Measurements from ENCODE around the gene DIPK2A. TPM values are rescaled to one million over a fixed set of nuclear protein-coding genes. Genes with fewer than 3 reads are reported as not detected.

Gene DIPK2A
- total and polyA plus RNA-seq, 2 experiments from 2014 or later = 19.0 to 38.5 TPM

DNA sequence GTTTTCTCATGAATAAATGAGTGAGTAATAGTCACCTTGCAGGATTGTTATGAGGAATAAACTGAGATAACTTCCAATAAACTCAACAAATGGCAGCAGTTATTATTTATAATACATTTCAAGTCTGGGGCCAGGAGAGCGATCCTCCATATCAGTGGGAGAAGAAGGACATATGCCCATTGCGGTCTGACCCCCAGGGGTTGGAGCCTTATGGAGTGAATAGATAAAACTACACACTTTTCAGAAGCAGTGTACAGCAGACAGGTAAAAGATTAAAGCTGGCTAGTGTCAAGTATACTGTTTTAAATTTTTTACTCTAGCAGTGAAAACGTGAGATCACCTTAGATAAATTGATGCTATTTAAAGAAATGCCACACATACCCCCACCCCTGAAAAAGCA lies 43.5 kb downstream of the DIPK2A start:
- ATAC-seq (no peak), DNase-seq (ENCODE audit: low spot score) (no peak)
- no peaks in the 10 kb centered on the region for H3K27me3 ChIP-seq (ENCODE audit: insufficient read depth)
- no peaks in the 10 kb centered on the region for H3K4me1 ChIP-seq (ENCODE audit: insufficient read depth)
- TF ChIP-seq STAT1 (IDR thresholded peaks at IDR 0.05; ENCODE audit: unreplicated experiment) = no peak
- TF ChIP-seq, protein P1, sequence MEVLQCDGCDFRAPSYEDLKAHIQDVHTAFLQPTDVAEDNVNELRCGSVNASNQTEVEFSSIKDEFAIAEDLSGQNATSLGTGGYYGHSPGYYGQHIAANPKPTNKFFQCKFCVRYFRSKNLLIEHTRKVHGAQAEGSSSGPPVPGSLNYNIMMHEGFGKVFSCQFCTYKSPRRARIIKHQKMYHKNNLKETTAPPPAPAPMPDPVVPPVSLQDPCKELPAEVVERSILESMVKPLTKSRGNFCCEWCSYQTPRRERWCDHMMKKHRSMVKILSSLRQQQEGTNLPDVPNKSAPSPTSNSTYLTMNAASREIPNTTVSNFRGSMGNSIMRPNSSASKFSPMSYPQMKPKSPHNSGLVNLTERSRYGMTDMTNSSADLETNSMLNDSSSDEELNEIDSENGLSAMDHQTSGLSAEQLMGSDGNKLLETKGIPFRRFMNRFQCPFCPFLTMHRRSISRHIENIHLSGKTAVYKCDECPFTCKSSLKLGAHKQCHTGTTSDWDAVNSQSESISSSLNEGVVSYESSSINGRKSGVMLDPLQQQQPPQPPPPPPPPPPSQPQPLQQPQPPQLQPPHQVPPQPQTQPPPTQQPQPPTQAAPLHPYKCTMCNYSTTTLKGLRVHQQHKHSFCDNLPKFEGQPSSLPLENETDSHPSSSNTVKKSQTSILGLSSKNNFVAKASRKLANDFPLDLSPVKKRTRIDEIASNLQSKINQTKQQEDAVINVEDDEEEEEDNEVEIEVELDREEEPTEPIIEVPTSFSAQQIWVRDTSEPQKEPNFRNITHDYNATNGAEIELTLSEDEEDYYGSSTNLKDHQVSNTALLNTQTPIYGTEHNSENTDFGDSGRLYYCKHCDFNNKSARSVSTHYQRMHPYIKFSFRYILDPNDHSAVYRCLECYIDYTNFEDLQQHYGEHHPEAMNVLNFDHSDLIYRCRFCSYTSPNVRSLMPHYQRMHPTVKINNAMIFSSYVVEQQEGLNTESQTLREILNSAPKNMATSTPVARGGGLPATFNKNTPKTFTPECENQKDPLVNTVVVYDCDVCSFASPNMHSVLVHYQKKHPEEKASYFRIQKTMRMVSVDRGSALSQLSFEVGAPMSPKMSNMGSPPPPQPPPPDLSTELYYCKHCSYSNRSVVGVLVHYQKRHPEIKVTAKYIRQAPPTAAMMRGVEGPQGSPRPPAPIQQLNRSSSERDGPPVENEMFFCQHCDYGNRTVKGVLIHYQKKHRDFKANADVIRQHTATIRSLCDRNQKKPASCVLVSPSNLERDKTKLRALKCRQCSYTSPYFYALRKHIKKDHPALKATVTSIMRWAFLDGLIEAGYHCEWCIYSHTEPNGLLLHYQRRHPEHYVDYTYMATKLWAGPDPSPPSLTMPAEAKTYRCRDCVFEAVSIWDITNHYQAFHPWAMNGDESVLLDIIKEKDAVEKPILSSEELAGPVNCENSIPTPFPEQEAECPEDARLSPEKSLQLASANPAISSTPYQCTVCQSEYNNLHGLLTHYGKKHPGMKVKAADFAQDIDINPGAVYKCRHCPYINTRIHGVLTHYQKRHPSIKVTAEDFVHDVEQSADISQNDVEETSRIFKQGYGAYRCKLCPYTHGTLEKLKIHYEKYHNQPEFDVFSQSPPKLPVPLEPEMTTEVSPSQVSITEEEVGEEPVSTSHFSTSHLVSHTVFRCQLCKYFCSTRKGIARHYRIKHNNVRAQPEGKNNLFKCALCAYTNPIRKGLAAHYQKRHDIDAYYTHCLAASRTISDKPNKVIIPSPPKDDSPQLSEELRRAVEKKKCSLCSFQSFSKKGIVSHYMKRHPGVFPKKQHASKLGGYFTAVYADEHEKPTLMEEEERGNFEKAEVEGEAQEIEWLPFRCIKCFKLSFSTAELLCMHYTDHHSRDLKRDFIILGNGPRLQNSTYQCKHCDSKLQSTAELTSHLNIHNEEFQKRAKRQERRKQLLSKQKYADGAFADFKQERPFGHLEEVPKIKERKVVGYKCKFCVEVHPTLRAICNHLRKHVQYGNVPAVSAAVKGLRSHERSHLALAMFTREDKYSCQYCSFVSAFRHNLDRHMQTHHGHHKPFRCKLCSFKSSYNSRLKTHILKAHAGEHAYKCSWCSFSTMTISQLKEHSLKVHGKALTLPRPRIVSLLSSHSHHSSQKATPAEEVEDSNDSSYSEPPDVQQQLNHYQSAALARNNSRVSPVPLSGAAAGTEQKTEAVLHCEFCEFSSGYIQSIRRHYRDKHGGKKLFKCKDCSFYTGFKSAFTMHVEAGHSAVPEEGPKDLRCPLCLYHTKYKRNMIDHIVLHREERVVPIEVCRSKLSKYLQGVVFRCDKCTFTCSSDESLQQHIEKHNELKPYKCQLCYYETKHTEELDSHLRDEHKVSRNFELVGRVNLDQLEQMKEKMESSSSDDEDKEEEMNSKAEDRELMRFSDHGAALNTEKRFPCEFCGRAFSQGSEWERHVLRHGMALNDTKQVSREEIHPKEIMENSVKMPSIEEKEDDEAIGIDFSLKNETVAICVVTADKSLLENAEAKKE (CRISPR knock-in tag; IDR thresholded peaks at IDR 0.05) = no peak
- TF ChIP-seq, protein P2, sequence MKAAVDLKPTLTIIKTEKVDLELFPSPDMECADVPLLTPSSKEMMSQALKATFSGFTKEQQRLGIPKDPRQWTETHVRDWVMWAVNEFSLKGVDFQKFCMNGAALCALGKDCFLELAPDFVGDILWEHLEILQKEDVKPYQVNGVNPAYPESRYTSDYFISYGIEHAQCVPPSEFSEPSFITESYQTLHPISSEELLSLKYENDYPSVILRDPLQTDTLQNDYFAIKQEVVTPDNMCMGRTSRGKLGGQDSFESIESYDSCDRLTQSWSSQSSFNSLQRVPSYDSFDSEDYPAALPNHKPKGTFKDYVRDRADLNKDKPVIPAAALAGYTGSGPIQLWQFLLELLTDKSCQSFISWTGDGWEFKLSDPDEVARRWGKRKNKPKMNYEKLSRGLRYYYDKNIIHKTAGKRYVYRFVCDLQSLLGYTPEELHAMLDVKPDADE (IDR thresholded peaks at IDR 0.05) = no peak
- no peak for TF ChIP-seq EZH2phosphoT487 (IDR thresholded peaks at IDR 0.05; ENCODE audit: unreplicated experiment)
- TF ChIP-seq POLR2AphosphoS5 (IDR thresholded peaks at IDR 0.05; ENCODE audit: low read depth) = no peak
- TF ChIP-seq NANOG (IDR thresholded peaks at IDR 0.05; ENCODE audit: borderline replicate concordance) = no peak
- TF ChIP-seq, protein P3, sequence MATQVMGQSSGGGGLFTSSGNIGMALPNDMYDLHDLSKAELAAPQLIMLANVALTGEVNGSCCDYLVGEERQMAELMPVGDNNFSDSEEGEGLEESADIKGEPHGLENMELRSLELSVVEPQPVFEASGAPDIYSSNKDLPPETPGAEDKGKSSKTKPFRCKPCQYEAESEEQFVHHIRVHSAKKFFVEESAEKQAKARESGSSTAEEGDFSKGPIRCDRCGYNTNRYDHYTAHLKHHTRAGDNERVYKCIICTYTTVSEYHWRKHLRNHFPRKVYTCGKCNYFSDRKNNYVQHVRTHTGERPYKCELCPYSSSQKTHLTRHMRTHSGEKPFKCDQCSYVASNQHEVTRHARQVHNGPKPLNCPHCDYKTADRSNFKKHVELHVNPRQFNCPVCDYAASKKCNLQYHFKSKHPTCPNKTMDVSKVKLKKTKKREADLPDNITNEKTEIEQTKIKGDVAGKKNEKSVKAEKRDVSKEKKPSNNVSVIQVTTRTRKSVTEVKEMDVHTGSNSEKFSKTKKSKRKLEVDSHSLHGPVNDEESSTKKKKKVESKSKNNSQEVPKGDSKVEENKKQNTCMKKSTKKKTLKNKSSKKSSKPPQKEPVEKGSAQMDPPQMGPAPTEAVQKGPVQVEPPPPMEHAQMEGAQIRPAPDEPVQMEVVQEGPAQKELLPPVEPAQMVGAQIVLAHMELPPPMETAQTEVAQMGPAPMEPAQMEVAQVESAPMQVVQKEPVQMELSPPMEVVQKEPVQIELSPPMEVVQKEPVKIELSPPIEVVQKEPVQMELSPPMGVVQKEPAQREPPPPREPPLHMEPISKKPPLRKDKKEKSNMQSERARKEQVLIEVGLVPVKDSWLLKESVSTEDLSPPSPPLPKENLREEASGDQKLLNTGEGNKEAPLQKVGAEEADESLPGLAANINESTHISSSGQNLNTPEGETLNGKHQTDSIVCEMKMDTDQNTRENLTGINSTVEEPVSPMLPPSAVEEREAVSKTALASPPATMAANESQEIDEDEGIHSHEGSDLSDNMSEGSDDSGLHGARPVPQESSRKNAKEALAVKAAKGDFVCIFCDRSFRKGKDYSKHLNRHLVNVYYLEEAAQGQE (IDR thresholded peaks at IDR 0.05; ENCODE audit: unreplicated experiment) = no peak
- no peak for TF ChIP-seq CREB1 (CRISPR knock-in tag; IDR thresholded peaks at IDR 0.05; ENCODE audit: low read depth)
- TF ChIP-seq, protein P4, sequence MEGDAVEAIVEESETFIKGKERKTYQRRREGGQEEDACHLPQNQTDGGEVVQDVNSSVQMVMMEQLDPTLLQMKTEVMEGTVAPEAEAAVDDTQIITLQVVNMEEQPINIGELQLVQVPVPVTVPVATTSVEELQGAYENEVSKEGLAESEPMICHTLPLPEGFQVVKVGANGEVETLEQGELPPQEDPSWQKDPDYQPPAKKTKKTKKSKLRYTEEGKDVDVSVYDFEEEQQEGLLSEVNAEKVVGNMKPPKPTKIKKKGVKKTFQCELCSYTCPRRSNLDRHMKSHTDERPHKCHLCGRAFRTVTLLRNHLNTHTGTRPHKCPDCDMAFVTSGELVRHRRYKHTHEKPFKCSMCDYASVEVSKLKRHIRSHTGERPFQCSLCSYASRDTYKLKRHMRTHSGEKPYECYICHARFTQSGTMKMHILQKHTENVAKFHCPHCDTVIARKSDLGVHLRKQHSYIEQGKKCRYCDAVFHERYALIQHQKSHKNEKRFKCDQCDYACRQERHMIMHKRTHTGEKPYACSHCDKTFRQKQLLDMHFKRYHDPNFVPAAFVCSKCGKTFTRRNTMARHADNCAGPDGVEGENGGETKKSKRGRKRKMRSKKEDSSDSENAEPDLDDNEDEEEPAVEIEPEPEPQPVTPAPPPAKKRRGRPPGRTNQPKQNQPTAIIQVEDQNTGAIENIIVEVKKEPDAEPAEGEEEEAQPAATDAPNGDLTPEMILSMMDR (conservative IDR thresholded peaks at IDR 0.05; ENCODE audit: low read depth in 2 of 2) = no peak
- TF ChIP-seq ZNF331 (CRISPR knock-in tag; IDR thresholded peaks at IDR 0.05; ENCODE audit: low read depth) = no peak
- TF ChIP-seq EZH2 (IDR thresholded peaks at IDR 0.05; ENCODE audit: low read depth, unreplicated experiment) = no peak
- H3K4me2 ChIP-seq = no peak overlapping the region
- H2AFZ ChIP-seq = no peak overlapping the region
- Mint-ChIP-seq H3K4me3 (no peak overlapping the region), H3K36me3 (ENCODE audit: low read depth) (no peaks in the 10 kb centered on the region), H3K9me3 (no peaks in the 10 kb centered on the region), H3K27me3 (ENCODE audit: insufficient read depth, low read depth, poor library complexity) (no peaks in the 10 kb centered on the region), H3K4me1 (no peaks in the 10 kb centered on the region), H3K27ac (no peak overlapping the region)
- H4K20me1 ChIP-seq (replicated peaks; ENCODE audit: insufficient read depth) = no peaks in the 10 kb centered on the region
- no peaks in the 10 kb centered on the region for H3F3A ChIP-seq (replicated peaks; ENCODE audit: low read depth)
- no peaks in the 10 kb centered on the region for H3K79me2 ChIP-seq (replicated peaks; ENCODE audit: insufficient read depth)
- H3K36me3 ChIP-seq (ENCODE audit: insufficient read depth) = no peaks in the 10 kb centered on the region
- H3K4me3 ChIP-seq = no peak overlapping the region
- no peak overlapping the region for H3K27ac ChIP-seq (ENCODE audit: low read depth)
- H3K9me2 ChIP-seq (ENCODE audit: insufficient read depth) = no peaks in the 10 kb centered on the region
